SK-MEL-5 (cell line): Measurements from ENCODE around the gene RAPGEF6. TPM values are rescaled to one million over a fixed set of nuclear protein-coding genes. Genes with fewer than 3 reads are reported as not detected.
"Not testable (repeated sequence)": the region's sequence is repeated elsewhere in the genome, so short reads cannot be mapped to it uniquely, and the experiment has no call there.

ENCODE experiments used
- DNase-seq: peaks from one replicate; pipeline ENCODE4 v3.0.0-alpha.2; 2016; ENCODE audit warnings: low read depth, low spot score
- in situ Hi-C: cut with HindIII; loops from 2 replicates; pipeline ENCODE4 v1.10.0; 2016; ENCODE audit warnings: low sequenced_read_pairs, high pct_unique_total_duplicates, low pct_unique_long_range_greater_than_20kb
- total RNA-seq: library from RNA; depleted of rRNA; stranded (reverse); fragments of >200 nt; shearing (Covaris generic); gene quantifications from 2 replicates; pipeline ENCODE4 v1.2.3, GENCODE V29; 2014

Gene RAPGEF6
- total RNA-seq, 1 experiment from 2014 or later: 15.0 TPM

DNA sequence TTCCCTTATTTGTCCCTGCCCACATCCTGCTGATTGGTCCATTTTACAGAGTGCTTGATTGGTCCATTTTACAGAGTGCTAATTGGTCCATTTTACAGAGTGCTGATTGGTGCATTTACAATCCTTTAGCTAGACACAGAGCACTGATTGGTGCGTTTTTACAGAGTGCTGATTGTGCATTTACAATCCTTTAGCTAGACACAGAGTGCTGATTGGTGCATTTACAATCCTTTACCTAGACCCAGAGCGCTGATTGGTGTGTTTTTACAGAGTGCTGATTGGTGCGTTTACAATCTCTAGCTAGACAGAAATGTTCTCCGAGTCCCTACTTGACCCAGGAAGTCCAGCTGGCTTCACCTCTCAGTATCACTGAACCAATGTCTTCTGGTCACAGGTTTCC is 147.7 kb downstream of the RAPGEF6 start:
- in situ Hi-C loops: not testable (repeated sequence)

GRCh38 chr5:131482617-131483016 is 152.4 kb downstream of the RAPGEF6 start:
- in situ Hi-C loops: no loop called here
- no peak for DNase-seq

More for the DNA sequence above, 147.7 kb downstream of the RAPGEF6 start:
- not testable (repeated sequence) for DNase-seq

GRCh38 chr5:131481569-131481968 is 153.5 kb downstream of the RAPGEF6 start:
- in situ Hi-C loops: no loop called here
- no peak for DNase-seq

GRCh38 chr5:131475541-131475941 is 159.5 kb downstream of the RAPGEF6 start:
- in situ Hi-C loops: no loop called here
- no peak for DNase-seq

- in situ Hi-C loops: no loop called here
- no peak for DNase-seq
Measured at GRCh38 chr5:131473731-131474130, 161.3 kb downstream of the RAPGEF6 start.

- DNase-seq: no peak
- in situ Hi-C loops: no loop called here
Measured at GRCh38 chr5:131466171-131466766, 168.8 kb downstream of the RAPGEF6 start.

- in situ Hi-C loops: no loop called here
- no peak for DNase-seq
Measured at GRCh38 chr5:131463656-131464055, 171.4 kb downstream of the RAPGEF6 start.

DNA sequence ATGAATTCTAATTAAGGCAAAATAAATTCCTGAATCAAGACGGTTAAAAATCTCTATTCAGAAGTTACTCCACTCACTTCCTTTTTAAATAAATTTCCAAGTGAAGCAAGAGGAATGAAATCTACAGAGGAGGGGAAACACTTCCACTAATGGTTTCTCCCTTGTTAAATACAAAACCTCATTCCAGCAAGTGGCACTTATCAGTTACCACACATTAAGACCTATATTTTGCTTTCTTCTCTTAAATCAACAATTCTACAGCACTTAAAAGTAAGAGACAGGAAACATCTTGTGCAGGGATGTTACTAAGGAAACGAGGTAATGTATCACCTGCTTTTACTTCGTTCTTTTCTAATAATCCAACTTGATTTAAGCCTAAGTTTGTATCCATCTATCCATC is 172.6 kb downstream of the RAPGEF6 start:
- DNase-seq: no peak
- in situ Hi-C loops: no loop called here

GRCh38 chr5:131461742-131462141 is 173.3 kb downstream of the RAPGEF6 start:
- in situ Hi-C loops: no loop called here
- DNase-seq: no peak

GRCh38 chr5:131460867-131461572 is 174.0 kb downstream of the RAPGEF6 start:
- no peak for DNase-seq
- in situ Hi-C loops: no loop called here

- DNase-seq: no peak
- in situ Hi-C loops: no loop called here
Measured at GRCh38 chr5:131460133-131460532, 174.9 kb downstream of the RAPGEF6 start.

DNA sequence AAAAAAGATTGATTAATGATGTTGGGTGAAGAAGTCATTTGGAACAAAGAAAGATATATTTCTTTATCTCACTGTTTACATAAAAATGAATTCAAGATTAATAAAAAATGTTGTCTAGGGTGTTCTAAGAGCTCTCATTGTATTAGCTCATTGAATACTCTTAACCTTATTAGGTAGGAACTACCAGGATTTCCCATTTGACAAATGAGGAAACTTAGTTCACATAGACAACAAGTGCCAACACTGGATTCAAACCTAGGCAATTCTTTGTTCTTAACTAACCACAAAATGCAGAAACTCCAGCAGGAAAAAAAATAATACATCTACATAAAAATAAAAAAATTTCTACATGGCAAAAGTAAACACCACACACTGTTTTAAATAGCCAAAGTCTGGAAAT is 175.8 kb downstream of the RAPGEF6 start:
- in situ Hi-C loops: no loop called here
- no peak for DNase-seq

GRCh38 chr5:131457193-131457592 is 177.8 kb downstream of the RAPGEF6 start:
- in situ Hi-C loops: no loop called here
- no peak for DNase-seq

DNA sequence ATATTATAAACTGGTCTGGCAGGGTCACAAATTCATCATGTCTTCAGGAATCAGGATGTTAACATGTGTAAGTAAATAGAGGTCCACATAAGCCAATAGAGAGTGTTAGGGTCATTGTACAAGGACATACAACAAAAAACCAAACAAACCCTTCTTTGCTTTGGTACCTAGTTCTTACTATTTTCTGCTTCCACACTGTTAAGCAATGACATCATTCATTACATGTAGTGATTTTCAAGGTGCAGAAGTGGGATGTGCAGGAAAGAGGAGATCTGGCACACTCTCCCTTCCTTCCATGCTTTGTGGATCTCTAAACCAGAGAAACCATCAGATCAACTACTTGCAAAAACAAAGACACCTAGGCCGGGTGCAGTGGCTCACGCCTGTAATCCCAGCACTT is 184.1 kb downstream of the RAPGEF6 start:
- DNase-seq: no peak
- in situ Hi-C loops: no loop called here

GRCh38 chr5:131441184-131441583 is 193.8 kb downstream of the RAPGEF6 start:
- DNase-seq: no peak
- in situ Hi-C loops: no loop called here

DNA sequence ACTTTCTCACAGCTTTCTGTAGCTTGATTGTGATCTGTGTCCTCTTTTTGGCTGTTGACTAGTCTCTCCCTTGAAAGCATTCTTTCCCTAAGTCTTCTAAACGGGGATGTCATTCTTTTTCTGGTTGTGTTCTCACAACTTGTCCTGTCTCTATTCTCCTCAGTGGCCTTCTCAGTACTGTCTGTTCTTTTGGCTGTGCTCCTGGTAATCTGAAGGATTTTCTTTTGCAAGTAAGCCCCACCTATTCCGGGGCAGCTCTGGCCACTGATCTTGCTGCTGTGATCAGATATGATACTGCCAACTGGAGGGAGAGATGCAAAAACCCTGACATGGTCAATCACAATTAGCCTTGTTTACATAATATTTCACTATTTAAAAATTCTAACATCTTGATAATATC is 198.9 kb downstream of the RAPGEF6 start:
- no peak for DNase-seq
- in situ Hi-C loops: no loop called here

DNA sequence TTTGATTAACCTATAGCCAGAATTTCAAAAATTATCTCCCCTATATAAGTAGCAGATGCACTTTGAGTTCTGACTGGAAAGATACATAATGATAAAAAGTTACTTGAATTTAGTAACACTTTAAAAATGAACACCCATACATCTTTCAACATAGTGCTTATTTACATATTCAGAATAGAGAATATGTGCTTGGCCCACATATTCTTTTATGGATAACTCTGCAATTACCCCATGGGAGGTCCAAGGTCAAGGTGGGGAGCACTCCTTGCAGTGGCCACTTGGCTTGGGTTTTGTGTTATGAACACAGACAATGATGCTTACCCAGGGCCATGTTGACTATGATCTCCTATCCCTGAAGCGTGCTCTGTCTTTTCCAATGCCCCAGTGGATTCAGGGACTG is 201.9 kb downstream of the RAPGEF6 start:
- in situ Hi-C loops: no loop called here
- no peak for DNase-seq

- in situ Hi-C loops: no loop called here
- DNase-seq: no peak
Measured at GRCh38 chr5:131431794-131432193, 203.2 kb downstream of the RAPGEF6 start.

DNA sequence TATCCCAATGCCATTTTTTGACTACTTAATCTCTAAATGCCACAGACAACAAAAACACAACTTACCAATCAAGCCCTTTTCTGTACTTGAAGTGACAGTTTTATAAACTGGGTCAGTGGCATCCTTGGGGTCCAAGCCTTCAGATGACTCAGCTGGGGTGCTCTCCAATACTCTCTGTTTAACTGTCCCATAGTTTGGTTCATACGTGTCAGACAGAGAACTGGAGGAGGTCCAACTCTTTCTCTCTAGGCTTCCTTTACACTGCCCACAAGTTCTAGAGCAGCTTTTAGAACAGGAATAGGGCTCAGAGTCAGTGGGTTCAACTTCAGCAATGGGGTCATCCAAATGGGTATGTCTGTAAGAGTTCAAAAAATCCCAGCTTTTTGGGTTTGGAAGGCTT is 204.2 kb downstream of the RAPGEF6 start:
- DNase-seq: no peak
- in situ Hi-C loops: no loop called here
